HL-60 (cell line): ENCODE measurements around the gene ANKRD30B.

Source experiments
- CTCF ChIP-seq: IDR thresholded peaks from one replicate; pipeline ENCODE4 v1.5.1; 2011; ENCODE audit warnings: low read length, control low read depth, inconsistent platforms; ENCODE audit not compliant: insufficient read depth
- POLR2AphosphoS5 ChIP-seq: IDR thresholded peaks from 2 replicates; pipeline ENCODE4 v1.6.1; 2012; ENCODE audit warnings: low read depth
- REST ChIP-seq: IDR thresholded peaks from 2 replicates; pipeline ENCODE4 v1.6.1; 2012; ENCODE audit warnings: low read depth; ENCODE audit not compliant: insufficient replicate concordance
- SPI1 ChIP-seq: IDR thresholded peaks from 2 replicates; pipeline ENCODE4 v1.6.1; 2012; ENCODE audit warnings: low read depth, mild to moderate bottlenecking, borderline replicate concordance

GRCh38 chr18:14776801-14777200 lies 28.8 kb downstream of the ANKRD30B start:
- TF ChIP-seq CTCF: no peak
- TF ChIP-seq REST: no peak
- TF ChIP-seq POLR2AphosphoS5: no peak
- TF ChIP-seq SPI1: no peak
